Stimulated activated CD4-positive, alpha-beta T cell treated with anti-CD3 and anti-CD28 coated beads, Interleukin-2, amount 100 ng/mL, for 4 hours (primary cell): ENCODE measurements around the gene CDK5.

Experiments used
- DNase-seq: peaks from one replicate; pipeline ENCODE4 v3.0.0-alpha.2; 2020; ENCODE audit warnings: low read depth

The CDK5 gene

DNA sequence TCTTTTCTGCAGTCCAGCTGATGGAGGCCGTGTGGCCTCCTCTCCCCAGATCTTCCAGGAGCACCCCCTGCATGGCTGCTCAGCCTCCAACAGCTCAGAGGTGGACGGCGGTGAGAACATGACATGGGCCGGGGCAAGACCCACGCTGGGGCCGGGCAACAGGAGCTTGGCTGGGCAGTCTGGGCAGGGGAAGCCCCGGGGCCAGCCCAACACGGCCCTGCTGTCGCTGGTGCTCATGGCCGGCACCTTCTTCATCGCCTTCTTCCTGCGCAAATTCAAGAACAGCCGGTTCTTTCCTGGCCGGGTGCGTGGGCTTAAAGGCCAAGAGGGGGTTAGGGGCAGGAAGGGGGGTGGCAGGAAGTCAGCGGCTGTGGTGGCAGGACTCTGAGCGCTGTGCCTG, 16.3 kb upstream of the CDK5 start:
- DNase-seq, result no peak

- DNase-seq, result no peak
Observed at GRCh38 chr7:151071032-151071866, 13.6 kb upstream of the CDK5 start.

GRCh38 chr7:151070574-151070960, 12.9 kb upstream of the CDK5 start:
- DNase-seq, result no peak

GRCh38 chr7:151069841-151070573, 12.3 kb upstream of the CDK5 start:
- no peak for DNase-seq

DNA sequence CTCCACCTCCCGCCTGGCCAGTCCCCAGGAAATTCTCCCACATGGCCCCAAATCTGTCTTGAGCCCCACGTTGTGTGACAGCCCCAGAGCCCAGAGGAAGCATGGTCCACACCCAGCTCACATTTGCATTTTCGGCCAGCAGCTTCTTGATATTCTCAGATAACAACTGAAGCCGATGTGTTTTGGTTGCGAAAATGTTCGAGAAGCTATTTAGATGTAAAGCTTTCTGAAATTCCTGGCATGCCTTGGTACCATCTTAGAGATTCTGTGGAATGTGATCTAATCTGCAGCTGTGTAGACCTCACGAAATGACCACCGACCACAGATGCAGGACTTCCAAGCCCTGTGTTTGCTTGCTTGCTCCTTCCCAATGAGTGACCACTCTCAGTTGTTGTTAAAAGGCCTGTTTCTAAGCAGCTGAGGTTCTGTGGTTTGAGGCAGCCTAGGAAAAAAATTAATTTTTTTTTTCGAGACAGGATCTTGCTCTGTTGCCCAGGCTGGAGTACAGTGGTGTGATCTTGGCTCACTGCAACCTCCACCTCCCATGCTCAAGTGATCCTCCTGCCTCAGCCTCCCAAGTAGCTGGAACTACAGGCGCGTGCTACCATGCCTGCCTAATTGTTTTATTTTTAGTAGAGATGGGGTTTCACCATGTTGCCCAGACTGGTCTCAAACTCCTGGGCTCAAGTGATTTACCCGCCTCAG, 10.5 kb upstream of the CDK5 start:
- DNase-seq, result no peak

DNA sequence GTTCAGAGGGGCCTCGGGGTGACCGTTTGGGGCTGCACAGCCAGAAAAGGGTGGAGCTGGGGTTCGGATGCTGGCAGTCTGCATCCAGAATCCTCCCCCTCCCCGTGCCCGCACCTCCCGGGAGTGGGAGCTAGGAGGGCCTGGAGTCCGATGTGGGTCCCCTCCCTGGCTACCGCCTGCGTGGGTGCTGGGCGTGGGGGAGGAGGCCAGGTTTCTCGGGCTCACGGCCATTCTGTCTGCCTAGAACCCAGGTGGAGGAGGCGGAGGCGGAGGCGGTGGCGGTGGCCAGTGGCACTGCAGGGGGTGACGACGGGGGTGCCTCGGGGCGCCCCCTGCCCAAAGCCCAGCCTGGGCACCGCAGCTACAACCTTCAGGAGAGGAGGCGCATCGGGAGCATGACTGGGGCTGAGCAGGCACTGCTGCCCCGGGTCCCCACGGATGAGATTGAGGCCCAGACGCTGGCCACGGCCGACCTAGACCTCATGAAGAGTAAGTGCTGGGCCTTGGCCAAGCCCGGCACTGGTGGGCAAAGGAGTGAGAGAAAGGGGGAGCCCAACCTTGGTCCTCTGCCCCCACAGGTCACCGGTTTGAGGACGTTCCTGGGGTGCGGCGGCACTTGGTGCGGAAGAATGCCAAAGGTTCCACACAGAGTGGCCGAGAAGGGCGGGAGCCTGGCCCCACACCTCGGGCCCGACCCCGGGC, 8.7 kb upstream of the CDK5 start:
- DNase-seq, result no peak

DNA sequence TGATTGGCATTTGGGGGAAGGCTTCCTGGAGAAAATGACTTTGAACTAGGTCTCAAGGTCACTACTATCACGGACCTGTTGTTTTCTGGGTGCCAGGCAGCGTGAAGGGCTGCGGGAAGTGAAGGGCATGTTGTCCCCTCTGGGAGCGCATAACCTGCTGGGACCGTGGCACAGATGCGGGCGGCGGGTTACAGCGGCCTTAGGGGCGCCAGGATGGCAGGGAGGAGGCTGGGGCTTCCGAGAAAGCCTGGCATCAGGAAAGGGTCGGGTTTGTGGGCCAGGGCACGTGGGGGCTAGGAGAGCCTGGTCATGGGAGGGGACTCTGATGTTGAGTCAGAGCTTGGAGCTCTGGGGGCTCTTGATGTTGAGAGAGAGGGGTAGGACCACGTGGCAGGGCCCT, 7.8 kb upstream of the CDK5 start:
- no peak for DNase-seq

- DNase-seq, result no peak
Observed at GRCh38 chr7:151064993-151065392, 7.3 kb upstream of the CDK5 start.

DNA sequence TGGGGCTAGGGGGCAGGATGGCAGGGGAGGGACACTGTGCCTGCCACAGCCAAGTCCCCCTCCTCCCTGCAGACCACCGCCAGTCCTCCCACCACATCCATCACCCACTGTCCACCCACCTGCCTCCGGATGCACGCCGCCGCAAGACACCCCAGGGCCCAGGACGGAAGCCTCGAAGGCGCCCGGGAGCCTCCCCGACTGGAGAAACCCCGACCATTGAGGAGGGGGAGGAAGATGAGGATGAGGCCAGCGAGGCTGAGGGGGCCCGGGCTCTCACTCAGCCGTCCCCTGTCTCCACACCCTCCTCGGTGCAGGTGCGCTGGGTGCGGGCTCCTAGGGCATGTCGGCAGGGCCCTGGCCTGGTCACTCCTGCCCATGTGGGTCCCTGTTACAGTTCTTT, 6.8 kb upstream of the CDK5 start:
- DNase-seq, result no peak

- DNase-seq, result no peak
Observed at GRCh38 chr7:151063212-151063561, 5.5 kb upstream of the CDK5 start.

DNA sequence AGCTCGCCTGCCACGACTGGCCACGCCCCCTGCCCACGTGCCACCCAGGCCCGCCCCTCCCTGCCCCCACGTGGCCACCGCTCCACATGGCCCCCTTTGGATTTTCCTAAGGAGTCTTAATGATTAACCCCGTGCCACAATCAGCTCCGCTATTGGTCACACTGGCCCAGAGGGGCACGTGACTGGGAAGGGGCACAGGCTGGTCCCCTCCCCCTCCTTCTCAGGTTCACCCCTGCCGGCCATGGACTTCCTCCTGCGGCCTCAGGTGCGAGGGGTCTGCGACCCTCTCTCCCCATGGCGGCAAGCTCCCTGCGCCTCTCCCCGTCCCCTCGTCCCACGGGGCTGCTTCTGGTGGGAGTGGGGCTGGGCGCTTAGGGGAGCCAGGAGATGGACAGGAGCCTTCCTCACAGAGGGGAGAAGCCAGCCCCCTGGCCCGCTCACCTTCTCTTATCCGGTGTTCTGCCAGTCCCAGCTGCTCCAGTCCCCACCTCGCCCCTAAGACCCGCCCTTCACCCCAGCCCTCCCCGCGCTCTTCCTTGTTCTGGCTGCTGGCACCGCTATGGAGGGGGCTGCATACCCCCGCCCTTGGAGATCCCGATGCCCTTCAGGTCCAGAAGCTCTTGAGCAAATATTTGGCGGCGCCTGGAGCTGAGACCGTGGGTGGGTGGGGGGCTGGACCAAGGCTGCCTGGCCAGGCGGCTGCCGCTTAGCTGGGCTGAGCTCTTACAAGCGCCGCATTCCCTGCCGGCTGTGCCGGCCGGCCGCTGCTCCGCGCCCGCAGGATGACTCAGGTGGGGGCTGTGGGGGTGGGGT, 4.9 kb upstream of the CDK5 start:
- DNase-seq, result no peak

GRCh38 chr7:151062111-151062398, 4.4 kb upstream of the CDK5 start:
- no peak for DNase-seq

DNA sequence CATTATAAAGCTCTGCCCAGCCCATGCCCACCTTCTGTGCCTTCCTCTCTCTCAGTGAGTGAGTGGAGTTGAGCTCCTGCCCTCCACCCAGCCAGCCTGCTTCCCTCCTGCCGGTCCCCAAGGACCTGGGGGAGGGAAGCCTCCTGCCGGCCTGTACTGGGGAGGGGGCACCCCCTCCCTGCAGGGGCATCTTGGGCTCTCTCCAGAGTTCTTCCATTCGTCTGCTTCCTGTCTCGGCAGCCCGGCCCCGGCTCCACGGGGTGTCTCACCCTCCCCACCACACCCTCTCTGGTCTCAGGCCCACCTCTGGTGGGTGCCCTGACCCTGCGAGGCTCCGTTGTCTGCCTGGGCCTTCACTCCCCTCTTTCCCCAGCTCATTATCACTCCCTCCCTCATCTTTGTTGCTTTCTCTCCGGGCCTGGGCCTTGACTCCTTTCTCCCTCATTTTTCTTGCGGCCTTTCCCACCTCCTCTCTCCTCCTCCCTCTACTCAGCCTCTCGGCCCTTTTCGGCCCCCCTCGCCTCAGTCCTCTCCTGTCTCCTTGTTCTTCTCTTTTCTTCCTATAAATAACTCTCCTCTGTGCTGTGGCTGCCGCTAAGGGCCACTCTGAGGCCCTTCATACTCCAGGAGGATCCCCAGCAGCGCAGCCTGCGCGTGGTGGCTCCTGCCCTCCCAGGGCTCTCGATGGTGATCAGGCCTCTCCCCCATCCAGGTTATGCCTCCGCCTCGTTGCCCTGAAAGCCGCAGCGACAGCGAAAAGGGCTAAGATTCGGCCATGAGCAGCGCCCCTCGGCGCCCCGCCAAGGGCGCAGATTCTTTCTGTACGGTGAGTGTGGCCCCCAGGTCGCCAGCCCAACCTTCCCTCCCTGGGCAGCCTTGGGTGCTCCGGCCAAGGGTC, 3.8 kb upstream of the CDK5 start:
- no peak for DNase-seq

GRCh38 chr7:151060416-151061212, 2.9 kb upstream of the CDK5 start:
- DNase-seq, result no peak

- DNase-seq, result no peak
Observed at GRCh38 chr7:151060113-151060415, 2.4 kb upstream of the CDK5 start.

DNA sequence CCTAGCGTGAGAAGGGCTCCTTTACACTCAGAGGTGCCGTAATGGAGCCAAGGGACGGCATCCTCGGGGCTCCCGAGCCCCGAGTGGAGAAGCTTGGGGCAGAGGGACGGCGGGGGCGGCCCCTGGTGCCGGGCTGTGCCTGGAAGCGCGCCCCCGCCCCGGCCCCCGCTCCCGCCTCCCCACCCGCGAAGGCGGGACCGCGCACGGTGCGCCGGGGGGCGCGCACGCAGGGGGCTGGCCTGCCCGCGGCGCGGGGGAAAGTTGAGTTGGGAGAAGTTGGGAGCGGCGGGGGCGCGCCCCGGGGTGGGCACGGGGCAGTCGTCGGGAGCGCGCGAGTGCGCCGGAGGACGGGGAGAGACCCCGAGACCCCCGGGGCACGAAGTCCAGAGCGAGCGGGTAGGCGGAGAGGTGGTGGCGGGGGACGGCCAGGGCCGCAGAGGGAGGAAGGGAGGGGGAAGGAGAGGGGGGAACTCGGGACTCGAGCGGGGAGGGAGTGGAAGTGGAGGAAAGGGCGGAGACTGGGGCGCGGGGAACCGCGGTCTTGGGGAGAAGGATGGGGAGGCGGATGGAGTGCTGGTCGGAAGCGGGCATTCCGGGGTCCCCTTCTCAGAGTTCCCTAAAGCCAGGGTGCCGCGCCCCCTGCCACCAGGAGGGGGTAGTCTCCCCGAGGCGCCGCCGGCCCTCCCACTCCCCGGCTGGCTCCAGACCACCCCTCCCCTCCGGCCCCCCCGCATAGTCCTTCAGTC, 1.8 kb upstream of the CDK5 start, which contains the start of gene SLC4A2:
Gene SLC4A2, plus strand, starts transcription at position 223 of the 746 bp plus-strand sequence. CDS start 2,399 bp downstream, outside the sequence.
- peak; percentile 65 for DNase-seq

DNA sequence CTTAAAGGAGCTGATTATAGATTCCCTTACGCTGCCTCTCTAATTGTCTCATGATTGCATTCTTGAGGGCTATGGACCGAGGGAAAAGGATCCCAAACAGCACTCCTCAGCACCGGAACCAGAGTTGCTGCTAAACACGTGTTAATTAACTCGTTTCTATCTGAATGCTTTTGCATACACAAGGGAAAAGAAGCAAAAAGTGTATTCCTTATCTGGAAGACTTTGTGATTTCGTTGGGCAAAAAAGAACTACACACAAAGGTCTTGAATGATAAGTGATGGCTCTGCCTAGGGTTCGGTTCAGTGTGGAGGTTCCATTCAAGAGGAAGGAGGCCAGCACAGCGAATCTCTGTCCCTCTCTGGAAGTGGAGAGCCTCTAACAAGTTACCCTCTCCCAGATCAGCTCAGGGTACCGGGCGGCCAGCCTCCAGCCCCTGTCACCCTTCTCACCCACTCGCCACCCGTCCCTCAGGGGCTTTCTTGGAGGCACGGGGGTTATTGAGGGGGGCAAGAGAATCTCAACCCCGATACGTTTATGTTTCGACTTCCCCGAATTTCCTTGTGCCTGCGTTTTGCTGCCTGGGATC, 1.2 kb upstream of the CDK5 start:
- DNase-seq, result no peak

DNA sequence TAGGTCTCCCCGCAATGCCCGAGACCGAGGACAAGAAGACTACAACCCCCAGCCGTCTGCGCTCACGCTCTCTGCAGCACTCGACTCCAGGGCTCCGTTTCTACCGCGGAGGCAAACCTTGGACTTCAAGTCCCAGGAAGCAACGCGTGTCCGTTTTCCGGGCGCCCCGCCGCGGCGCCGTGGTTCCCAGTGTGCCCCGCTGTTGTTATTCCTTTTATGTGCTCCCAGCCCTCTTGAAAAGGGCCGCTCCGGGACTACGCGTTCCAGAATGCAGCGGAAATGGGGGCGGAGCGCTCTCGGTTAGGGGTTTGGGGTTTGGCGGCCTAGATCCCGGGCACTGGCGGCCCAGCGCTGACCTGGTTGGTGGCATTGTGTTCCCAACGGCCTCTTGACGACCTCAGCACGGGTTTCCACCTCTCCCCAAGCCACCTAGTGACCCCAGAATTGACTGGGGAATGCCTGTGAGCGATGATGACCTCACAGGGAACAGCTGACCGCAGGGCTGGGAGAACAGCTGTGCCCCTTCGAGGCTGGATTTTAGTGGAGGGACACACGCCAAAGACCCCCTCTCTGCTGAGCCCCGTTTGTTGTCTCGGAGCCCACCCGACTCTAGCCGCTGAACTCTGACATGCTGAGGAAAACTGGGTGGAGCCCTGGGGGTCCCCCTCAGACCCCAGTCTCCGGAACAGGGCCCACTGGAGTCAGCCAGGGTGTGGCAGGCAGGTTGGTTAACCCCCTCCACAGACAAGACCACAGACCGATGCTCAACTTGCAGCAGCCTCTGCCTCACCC, 488 bp upstream of the CDK5 start:
- DNase-seq, result peak; percentile 96
